Gastroesophageal sphincter (tissue), 3 donors: Measurements from ENCODE around the gene MPG.

Source experiments
- POLR2A ChIP-seq, 2 donors: fragments of 450-650 bp; IDR thresholded peaks; one replicate each; pipeline ENCODE4 v1.6.1; 2017; ENCODE audit warnings: antibody characterized with exemption in 2 of 2, mild to moderate bottlenecking in 2 of 2, moderate library complexity in 1 of 2
- POLR2AphosphoS5 ChIP-seq: sonication (generic); formaldehyde crosslinking; IDR thresholded peaks from one replicate; pipeline ENCODE4 v1.6.1; 2017; ENCODE audit warnings: antibody characterized with exemption
- TF ChIP-seq, protein P1 (sequence below), 4 experiments: fragments of 200-600 bp in 2 of 4; fragments of 450-650 bp in 2 of 4; sonication (generic) in 1 of 4; IDR thresholded peaks; one replicate each; pipeline ENCODE4 v1.5.1; 2017 to 2019; ENCODE audit warnings: antibody characterized with exemption in 4 of 4, mild to moderate bottlenecking in 2 of 4, moderate library complexity in 2 of 4

DNA sequence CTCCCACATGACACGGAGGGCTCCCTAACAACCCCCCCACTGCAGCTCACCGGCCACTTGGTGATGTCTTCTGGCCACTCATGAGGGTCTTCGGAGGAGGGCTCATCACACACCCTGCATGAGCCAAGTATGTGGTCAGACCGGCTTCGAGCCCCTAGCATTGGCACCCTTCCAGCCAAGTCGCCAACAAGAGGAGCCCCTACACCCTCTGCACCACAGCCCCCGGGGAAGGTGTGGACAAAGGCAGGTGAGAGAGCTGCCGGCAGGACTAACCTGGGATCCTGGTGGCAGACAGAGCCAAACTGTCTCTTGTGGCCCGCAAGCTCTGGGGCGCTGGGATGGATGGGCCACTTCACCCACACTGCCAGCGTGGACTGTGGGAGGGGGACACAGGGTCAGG, 17.9 kb upstream of the MPG start:
- TF ChIP-seq POLR2A (IDR thresholded peaks at IDR 0.05) (no peak), POLR2AphosphoS5 (no peak)
- TF ChIP-seq, protein P1, sequence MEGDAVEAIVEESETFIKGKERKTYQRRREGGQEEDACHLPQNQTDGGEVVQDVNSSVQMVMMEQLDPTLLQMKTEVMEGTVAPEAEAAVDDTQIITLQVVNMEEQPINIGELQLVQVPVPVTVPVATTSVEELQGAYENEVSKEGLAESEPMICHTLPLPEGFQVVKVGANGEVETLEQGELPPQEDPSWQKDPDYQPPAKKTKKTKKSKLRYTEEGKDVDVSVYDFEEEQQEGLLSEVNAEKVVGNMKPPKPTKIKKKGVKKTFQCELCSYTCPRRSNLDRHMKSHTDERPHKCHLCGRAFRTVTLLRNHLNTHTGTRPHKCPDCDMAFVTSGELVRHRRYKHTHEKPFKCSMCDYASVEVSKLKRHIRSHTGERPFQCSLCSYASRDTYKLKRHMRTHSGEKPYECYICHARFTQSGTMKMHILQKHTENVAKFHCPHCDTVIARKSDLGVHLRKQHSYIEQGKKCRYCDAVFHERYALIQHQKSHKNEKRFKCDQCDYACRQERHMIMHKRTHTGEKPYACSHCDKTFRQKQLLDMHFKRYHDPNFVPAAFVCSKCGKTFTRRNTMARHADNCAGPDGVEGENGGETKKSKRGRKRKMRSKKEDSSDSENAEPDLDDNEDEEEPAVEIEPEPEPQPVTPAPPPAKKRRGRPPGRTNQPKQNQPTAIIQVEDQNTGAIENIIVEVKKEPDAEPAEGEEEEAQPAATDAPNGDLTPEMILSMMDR (IDR thresholded peaks at IDR 0.05) = no peak
